H1 (cell line): ENCODE data around the gene KCNQ1OT1. TPM values are rescaled to one million over a fixed set of nuclear protein-coding genes. Genes with fewer than 3 reads are reported as not detected.

ENCODE experiments used
- CBX8 ChIP-seq: fragments of 300-800, 300-1000 bp; sonication (generic); IDR thresholded peaks from 2 replicates; pipeline ENCODE4 v1.7.1; 2016; ENCODE audit warnings: low read depth, low read length, borderline replicate concordance
- NRF1 ChIP-seq: IDR thresholded peaks from 2 replicates; pipeline ENCODE4 v1.6.1; 2011; ENCODE audit warnings: mild to moderate bottlenecking, low read depth, low read length, improper control_type of control experiment
- SIRT6 ChIP-seq: IDR thresholded peaks from one replicate; pipeline ENCODE4 v1.7.1; 2012; ENCODE audit warnings: low read length, inconsistent platforms
- SP4 ChIP-seq: IDR thresholded peaks from 2 replicates; pipeline ENCODE4 v1.6.1; 2012; ENCODE audit warnings: low read length, inconsistent platforms
- TBP ChIP-seq: IDR thresholded peaks from 2 replicates; pipeline ENCODE4 v1.6.1; 2011; ENCODE audit warnings: low read depth, low read length, improper control_type of control experiment
- polyA plus RNA-seq, 7 experiments: library from polyadenylated mRNA; depleted of rRNA in 3 of 7; stranded (reverse) in 5 of 7; unstranded in 2 of 7; fragments of >200 nt in 5 of 7; fragments of 200-250 nt in 2 of 7; gene quantifications; 1 replicate in 5 of 7; 2 replicates in 1 of 7; 4 replicates in 1 of 7; pipeline versions ENCODE4 v1.2.1 to v1.2.3, GENCODE V29; 2011 to 2013; ENCODE audit warnings: missing spikeins in 2 of 7, mixed read lengths in 2 of 7
- total RNA-seq: library from RNA; stranded (reverse); fragmentation: NEBNext Ultra II Directional; extraction: Animal tissue kit (Norgen Biotek cat#: 25700); gene quantifications from 2 replicates; pipeline ENCODE4 v1.2.1, GENCODE V29; 2021

KCNQ1OT1 gene
- total and polyA plus RNA-seq, 2 of the 8 experiments (the other 6 are each of a cell fraction or from before 2014, with no cell fraction given) = 0.21 to 1.2 TPM

DNA sequence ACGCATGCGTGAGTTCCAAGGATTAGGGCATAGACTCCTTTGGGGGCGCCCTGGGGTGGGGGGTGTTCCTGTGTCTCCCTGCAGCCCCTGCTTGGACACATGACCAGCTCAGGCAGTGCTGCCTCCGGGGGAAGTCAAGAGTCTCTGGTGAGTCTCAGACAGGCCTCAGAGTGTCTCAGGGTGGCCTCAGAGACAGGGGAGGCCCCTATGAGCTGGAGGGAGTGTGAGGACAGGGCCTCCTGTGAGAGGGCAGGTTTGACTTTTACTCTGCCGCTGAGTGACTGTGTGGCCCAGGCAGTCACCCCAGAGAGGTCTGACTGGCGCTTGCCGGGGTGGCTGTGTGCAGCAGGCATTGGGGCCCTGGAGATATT lies 41.2 kb upstream of the KCNQ1OT1 start (continued):
- TF ChIP-seq CBX8 = no peak
- no peak for TF ChIP-seq SP4
- no peak for TF ChIP-seq SIRT6
- no peak for TF ChIP-seq TBP
- no peak for TF ChIP-seq NRF1
